Measurements from ENCODE around the gene SLC19A1. TPM values are rescaled to one million over a fixed set of nuclear protein-coding genes. Genes with fewer than 3 reads are reported as not detected.

Gene SLC19A1
- total RNA-seq, 1 donor from 2014 or later: 53.3 TPM

- DNase-seq: no peak
- peaks cover 7% of the 10 kb centered on the region for H3K27me3 Mint-ChIP-seq (ENCODE audit: unreplicated experiment)
- H3K36me3 Mint-ChIP-seq (ENCODE audit: unreplicated experiment): peaks cover 26% of the 10 kb centered on the region
- H3K4me1 Mint-ChIP-seq (ENCODE audit: low read depth, unreplicated experiment): peaks cover 4% of the 10 kb centered on the region
- H3K4me3 Mint-ChIP-seq (ENCODE audit: unreplicated experiment): no peak overlapping the region
- H3K27ac Mint-ChIP-seq (ENCODE audit: unreplicated experiment): no peak overlapping the region
- TF ChIP-seq, protein P1, sequence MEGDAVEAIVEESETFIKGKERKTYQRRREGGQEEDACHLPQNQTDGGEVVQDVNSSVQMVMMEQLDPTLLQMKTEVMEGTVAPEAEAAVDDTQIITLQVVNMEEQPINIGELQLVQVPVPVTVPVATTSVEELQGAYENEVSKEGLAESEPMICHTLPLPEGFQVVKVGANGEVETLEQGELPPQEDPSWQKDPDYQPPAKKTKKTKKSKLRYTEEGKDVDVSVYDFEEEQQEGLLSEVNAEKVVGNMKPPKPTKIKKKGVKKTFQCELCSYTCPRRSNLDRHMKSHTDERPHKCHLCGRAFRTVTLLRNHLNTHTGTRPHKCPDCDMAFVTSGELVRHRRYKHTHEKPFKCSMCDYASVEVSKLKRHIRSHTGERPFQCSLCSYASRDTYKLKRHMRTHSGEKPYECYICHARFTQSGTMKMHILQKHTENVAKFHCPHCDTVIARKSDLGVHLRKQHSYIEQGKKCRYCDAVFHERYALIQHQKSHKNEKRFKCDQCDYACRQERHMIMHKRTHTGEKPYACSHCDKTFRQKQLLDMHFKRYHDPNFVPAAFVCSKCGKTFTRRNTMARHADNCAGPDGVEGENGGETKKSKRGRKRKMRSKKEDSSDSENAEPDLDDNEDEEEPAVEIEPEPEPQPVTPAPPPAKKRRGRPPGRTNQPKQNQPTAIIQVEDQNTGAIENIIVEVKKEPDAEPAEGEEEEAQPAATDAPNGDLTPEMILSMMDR (IDR thresholded peaks at IDR 0.05; ENCODE audit: partially characterized antibody, unreplicated experiment): no peak
- peaks cover 18% of the 10 kb centered on the region for H3K9me3 Mint-ChIP-seq (ENCODE audit: unreplicated experiment)
Measured at GRCh38 chr21:45461369-45461750, 80.9 kb downstream of the SLC19A1 start.

- DNase-seq: no peak
- H3K4me3 Mint-ChIP-seq (ENCODE audit: unreplicated experiment): no peak overlapping the region
- TF ChIP-seq, protein P1 (IDR thresholded peaks at IDR 0.05; ENCODE audit: partially characterized antibody, unreplicated experiment): no peak
- no peaks in the 10 kb centered on the region for H3K4me1 Mint-ChIP-seq (ENCODE audit: low read depth, unreplicated experiment)
- H3K27ac Mint-ChIP-seq (ENCODE audit: unreplicated experiment): no peak overlapping the region
- peaks cover 7% of the 10 kb centered on the region for H3K27me3 Mint-ChIP-seq (ENCODE audit: unreplicated experiment)
- peaks cover 18% of the 10 kb centered on the region for H3K9me3 Mint-ChIP-seq (ENCODE audit: unreplicated experiment)
- H3K36me3 Mint-ChIP-seq (ENCODE audit: unreplicated experiment): peaks cover 26% of the 10 kb centered on the region
Measured at GRCh38 chr21:45460611-45461368, 81.5 kb downstream of the SLC19A1 start.

DNA sequence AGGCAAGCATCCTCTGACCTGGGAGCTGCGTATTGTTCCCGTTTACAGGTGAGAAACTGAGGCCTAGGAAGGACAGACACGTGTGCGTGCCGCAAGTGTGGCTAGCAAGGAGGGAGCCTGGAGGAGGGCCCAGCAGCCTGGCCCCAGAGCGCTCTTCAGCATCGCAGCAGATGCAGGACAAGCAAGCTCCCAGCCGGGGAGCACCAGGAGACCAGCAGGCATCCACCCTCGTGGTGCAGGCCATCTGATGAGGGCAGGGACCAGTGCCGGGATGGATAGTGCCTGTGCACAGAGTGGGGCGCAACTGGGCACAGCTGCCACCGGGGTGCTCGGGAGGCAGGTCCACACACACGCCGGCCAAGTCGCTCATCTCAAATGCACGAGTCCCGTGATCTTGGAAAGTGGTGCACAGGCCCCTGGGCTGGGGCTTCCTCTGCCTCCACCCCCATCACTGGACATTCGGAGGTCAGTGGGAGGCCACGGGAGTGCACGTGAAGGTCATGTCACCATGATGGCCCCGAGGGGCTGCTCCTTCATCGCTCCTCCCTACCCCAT, 82.2 kb downstream of the SLC19A1 start:
- Mint-ChIP-seq H3K36me3 (ENCODE audit: unreplicated experiment) (peaks cover 26% of the 10 kb centered on the region), H3K27me3 (ENCODE audit: unreplicated experiment) (peaks cover 7% of the 10 kb centered on the region), H3K27ac (ENCODE audit: unreplicated experiment) (no peak overlapping the region), H3K9me3 (ENCODE audit: unreplicated experiment) (peaks cover 15% of the 10 kb centered on the region), H3K4me3 (ENCODE audit: unreplicated experiment) (no peak overlapping the region), H3K4me1 (ENCODE audit: low read depth, unreplicated experiment) (no peaks in the 10 kb centered on the region)
- TF ChIP-seq, protein P1 (IDR thresholded peaks at IDR 0.05; ENCODE audit: partially characterized antibody, unreplicated experiment): no peak
- DNase-seq: peak; percentile 9

DNA sequence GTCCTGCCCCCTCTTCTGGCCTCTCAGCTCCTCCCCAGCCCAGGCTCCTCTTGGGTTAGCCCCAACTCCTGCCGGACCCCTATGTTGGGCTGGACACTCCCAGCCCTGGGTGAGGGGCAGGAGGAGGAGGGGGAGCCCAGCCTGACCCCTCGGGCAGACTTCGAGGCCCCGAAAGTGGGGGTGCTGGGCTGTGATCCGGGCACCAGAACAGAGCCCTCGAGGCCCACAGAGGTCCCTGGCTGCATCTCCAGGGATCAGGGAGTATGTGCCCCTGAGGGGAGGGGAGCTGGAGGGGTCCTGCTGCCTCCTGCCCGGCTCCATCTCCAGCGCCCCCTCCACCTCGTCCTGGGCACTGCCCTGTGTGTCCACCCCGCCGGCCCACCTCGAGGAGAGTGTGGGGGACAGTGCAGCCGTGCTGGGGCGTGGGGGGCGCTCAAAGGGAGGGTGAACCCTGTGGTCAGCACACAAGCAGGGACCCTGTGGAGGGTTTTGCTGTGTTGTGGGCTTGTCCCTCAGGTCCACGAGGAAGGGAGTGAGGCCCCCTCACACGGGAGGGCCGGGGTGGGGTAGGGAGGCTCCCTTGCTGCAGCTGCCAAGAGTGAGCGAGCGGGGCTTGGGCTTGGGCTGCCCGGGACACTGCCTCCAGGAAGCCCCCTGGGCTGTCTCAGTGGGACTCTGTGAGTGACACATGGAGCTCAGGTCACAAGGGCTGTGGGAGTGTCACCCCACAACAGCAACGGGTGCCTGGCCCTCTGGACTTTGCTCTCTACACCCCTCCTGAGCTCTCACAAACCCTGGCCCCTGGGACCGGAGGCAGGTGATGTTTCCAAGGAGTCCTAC, 82.8 kb downstream of the SLC19A1 start:
- H3K4me1 Mint-ChIP-seq (ENCODE audit: low read depth, unreplicated experiment): no peaks in the 10 kb centered on the region
- H3K4me3 Mint-ChIP-seq (ENCODE audit: unreplicated experiment): no peak overlapping the region

More for the DNA sequence above, 82.8 kb downstream of the SLC19A1 start:
- DNase-seq: peak; percentile 12
- Mint-ChIP-seq H3K36me3 (ENCODE audit: unreplicated experiment) (peaks cover 22% of the 10 kb centered on the region), H3K9me3 (ENCODE audit: unreplicated experiment) (peaks cover 15% of the 10 kb centered on the region), H3K27ac (ENCODE audit: unreplicated experiment) (no peak overlapping the region), H3K27me3 (ENCODE audit: unreplicated experiment) (peaks cover 6% of the 10 kb centered on the region)
- TF ChIP-seq, protein P1 (IDR thresholded peaks at IDR 0.05; ENCODE audit: partially characterized antibody, unreplicated experiment): no peak
